ENCODE data around the gene POLR3E. TPM values are rescaled to one million over a fixed set of nuclear protein-coding genes. Genes with fewer than 3 reads are reported as not detected.

The POLR3E gene
- polyA plus RNA-seq, 1 donor (not counting 4 experiments of a cell fraction or from before 2014, with no cell fraction given) = 74.0 TPM

DNA sequence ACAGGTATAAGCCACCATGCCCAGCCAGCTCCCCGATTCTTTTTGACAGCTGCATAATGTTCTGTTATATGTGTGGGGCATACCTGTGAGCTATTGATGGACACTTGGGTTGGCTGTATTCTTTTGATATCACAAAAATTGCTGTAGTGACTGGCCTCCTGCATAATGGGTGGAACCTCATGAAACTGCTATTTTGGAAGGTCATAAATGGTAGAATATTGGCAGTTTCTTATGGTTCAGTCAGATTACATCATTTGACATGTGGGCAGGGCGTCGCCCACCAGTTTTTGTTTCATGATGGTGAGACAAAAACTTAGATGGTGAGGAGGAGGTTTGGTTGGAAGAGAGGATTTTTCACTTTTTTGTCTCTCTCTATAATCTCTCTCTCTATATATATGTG is 26.7 kb upstream of the POLR3E start:
- H4K20me1 ChIP-seq (ENCODE audit: control insufficient read depth, extremely low read depth, insufficient read depth, low read length) = no peaks in the 10 kb centered on the region
- peaks cover 15% of the 10 kb centered on the region in 2 experiments for H3K36me3 ChIP-seq (ENCODE audit: control insufficient read depth in 2 of 2, extremely low read depth in 1 of 2, insufficient read depth in 2 of 2, low read length in 2 of 2)
- no peaks in the 10 kb centered on the region for H3K4me1 ChIP-seq (ENCODE audit: control insufficient read depth, extremely low read depth, insufficient read depth, low read length)
- H3K9me1 ChIP-seq (ENCODE audit: control insufficient read depth, extremely low read depth, insufficient read depth, low read length) = no peaks in the 10 kb centered on the region
- no peaks in the 10 kb centered on the region for H3K27me3 ChIP-seq (ENCODE audit: control insufficient read depth, extremely low read depth, insufficient read depth, low read length)
- H3K9me3 ChIP-seq (ENCODE audit: control insufficient read depth, low read depth, low read length) = no peaks in the 10 kb centered on the region
- H2AFZ ChIP-seq (ENCODE audit: control insufficient read depth, low read length) = no peak overlapping the region
- H3K9ac ChIP-seq (ENCODE audit: control insufficient read depth, extremely low read depth, insufficient read depth, low read length) = no peak overlapping the region
- FAIRE-seq = no peak
- no peak overlapping the region for H3K27ac ChIP-seq (ENCODE audit: control insufficient read depth, insufficient read depth, low read length)
- DNase-seq (ENCODE audit: low read depth, low spot score) = no peak
- no peaks in the 10 kb centered on the region for H3K79me2 ChIP-seq (ENCODE audit: control insufficient read depth, insufficient read depth, low read length)
- TF ChIP-seq, protein P1, sequence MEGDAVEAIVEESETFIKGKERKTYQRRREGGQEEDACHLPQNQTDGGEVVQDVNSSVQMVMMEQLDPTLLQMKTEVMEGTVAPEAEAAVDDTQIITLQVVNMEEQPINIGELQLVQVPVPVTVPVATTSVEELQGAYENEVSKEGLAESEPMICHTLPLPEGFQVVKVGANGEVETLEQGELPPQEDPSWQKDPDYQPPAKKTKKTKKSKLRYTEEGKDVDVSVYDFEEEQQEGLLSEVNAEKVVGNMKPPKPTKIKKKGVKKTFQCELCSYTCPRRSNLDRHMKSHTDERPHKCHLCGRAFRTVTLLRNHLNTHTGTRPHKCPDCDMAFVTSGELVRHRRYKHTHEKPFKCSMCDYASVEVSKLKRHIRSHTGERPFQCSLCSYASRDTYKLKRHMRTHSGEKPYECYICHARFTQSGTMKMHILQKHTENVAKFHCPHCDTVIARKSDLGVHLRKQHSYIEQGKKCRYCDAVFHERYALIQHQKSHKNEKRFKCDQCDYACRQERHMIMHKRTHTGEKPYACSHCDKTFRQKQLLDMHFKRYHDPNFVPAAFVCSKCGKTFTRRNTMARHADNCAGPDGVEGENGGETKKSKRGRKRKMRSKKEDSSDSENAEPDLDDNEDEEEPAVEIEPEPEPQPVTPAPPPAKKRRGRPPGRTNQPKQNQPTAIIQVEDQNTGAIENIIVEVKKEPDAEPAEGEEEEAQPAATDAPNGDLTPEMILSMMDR (optimal IDR thresholded peaks at IDR 0.05 in 1 of 3, IDR thresholded peaks at IDR 0.05 in 1 of 3, conservative IDR thresholded peaks at IDR 0.05 in 1 of 3; ENCODE audit: extremely low read depth in 1 of 3, insufficient read depth in 2 of 3, low read length in 3 of 3) = no peak
- TF ChIP-seq EZH2 (IDR thresholded peaks at IDR 0.05; ENCODE audit: low read length) = no peak
- H3K4me3 ChIP-seq (ENCODE audit: control insufficient read depth in 2 of 3, extremely low read depth in 1 of 3, insufficient read depth in 2 of 3, low read depth in 1 of 3, low read length in 3 of 3) = no peak overlapping the region
- H3K4me2 ChIP-seq (ENCODE audit: control insufficient read depth, extremely low read depth, insufficient read depth, low read depth, low read length) = no peak overlapping the region
- dilution Hi-C loops (cut with MboI; ENCODE audit: extremely low pct_ligation_motif_present, low sequenced_read_pairs) = no loop called here

DNA sequence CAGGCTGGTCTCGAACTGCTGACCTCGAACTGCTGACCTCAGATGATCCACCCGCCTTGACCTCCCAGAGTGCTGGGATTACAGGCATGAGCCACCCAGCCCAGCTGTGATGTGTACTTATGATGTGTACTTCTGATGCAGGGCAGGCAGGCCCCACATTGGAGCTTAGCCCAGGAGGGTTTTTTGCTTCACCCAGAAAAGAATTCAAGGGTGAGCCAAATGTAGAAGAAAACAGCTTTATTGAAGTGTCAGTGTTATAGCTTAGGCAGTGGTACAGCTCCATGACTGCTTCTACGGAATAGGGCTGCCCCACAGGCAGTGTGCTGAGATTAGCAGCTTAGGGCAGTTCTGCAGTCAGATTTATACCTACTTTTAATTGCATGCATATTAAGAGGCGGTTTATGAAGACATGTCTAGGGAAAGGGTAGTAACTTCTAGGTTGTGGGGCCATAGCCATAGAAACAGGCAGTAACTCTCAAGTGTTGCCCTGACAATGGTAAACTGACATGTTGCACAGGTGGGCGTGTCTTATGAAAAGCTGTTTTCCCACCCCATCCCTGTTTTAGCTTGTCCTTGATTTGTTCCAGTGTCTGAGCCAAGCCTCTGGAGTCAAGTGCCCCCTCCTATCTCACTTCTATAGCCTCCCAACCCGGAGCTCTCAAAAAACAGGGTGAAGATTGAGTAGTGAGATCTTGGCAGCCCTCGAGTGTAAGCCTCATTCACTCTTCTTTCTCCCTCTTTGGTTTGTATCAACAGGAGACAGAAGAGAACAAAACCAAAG is 24.1 kb upstream of the POLR3E start:
- no peaks in the 10 kb centered on the region for H3K27me3 ChIP-seq (ENCODE audit: control insufficient read depth, extremely low read depth, insufficient read depth, low read length)
- no peak overlapping the region for H2AFZ ChIP-seq (ENCODE audit: control insufficient read depth, low read length)
- no peak for TF ChIP-seq EZH2 (IDR thresholded peaks at IDR 0.05; ENCODE audit: low read length)
- TF ChIP-seq, protein P1 (optimal IDR thresholded peaks at IDR 0.05 in 1 of 3, IDR thresholded peaks at IDR 0.05 in 1 of 3, conservative IDR thresholded peaks at IDR 0.05 in 1 of 3; ENCODE audit: extremely low read depth in 1 of 3, insufficient read depth in 2 of 3, low read length in 3 of 3) = no peak
- H3K9me3 ChIP-seq (ENCODE audit: control insufficient read depth, low read depth, low read length) = no peaks in the 10 kb centered on the region
- no peaks in the 10 kb centered on the region for H3K9me1 ChIP-seq (ENCODE audit: control insufficient read depth, extremely low read depth, insufficient read depth, low read length)
- peaks cover 9 to 10% of the 10 kb centered on the region in 2 experiments for H3K36me3 ChIP-seq (ENCODE audit: control insufficient read depth in 2 of 2, extremely low read depth in 1 of 2, insufficient read depth in 2 of 2, low read length in 2 of 2)
- dilution Hi-C loops (cut with MboI; ENCODE audit: extremely low pct_ligation_motif_present, low sequenced_read_pairs) = no loop called here
- no peaks in the 10 kb centered on the region for H3K79me2 ChIP-seq (ENCODE audit: control insufficient read depth, insufficient read depth, low read length)
- no peak overlapping the region for H3K4me3 ChIP-seq (ENCODE audit: control insufficient read depth in 2 of 3, extremely low read depth in 1 of 3, insufficient read depth in 2 of 3, low read depth in 1 of 3, low read length in 3 of 3)
- DNase-seq (ENCODE audit: low read depth, low spot score) (no peak), FAIRE-seq (no peak)
- H3K9ac ChIP-seq (ENCODE audit: control insufficient read depth, extremely low read depth, insufficient read depth, low read length) = no peak overlapping the region
- H3K4me2 ChIP-seq (ENCODE audit: control insufficient read depth, extremely low read depth, insufficient read depth, low read depth, low read length) = no peak overlapping the region
- H3K27ac ChIP-seq (ENCODE audit: control insufficient read depth, insufficient read depth, low read length) = no peak overlapping the region
- H3K4me1 ChIP-seq (ENCODE audit: control insufficient read depth, extremely low read depth, insufficient read depth, low read length) = no peaks in the 10 kb centered on the region
- H4K20me1 ChIP-seq (ENCODE audit: control insufficient read depth, extremely low read depth, insufficient read depth, low read length) = no peaks in the 10 kb centered on the region
